Liver (tissue), 3 donors: Measurements from ENCODE around the gene NOS3.

Experiments used
- JUND ChIP-seq, 2 donors: IDR thresholded peaks; 2 replicates each; pipeline ENCODE4 v1.6.1; 2016; ENCODE audit warnings: antibody characterized with exemption in 2 of 2
- RAD21 ChIP-seq, 2 donors: IDR thresholded peaks; 2 replicates each; pipeline ENCODE4 v1.6.1; 2016; ENCODE audit warnings: antibody characterized with exemption in 2 of 2, mild to moderate bottlenecking in 2 of 2
- TAF1 ChIP-seq: conservative IDR thresholded peaks from 2 replicates; pipeline ENCODE4 v1.6.1; 2016; ENCODE audit warnings: antibody characterized with exemption, mild to moderate bottlenecking
- YY1 ChIP-seq: IDR thresholded peaks from 2 replicates; pipeline ENCODE4 v1.6.1; 2016; ENCODE audit warnings: antibody characterized with exemption, mild to moderate bottlenecking
- TF ChIP-seq, protein P1 (sequence below): fragments of 150-350 bp; IDR thresholded peaks from 2 replicates; pipeline ENCODE4 v1.5.1; 2017; ENCODE audit warnings: improper control_type of control experiment, low read depth, low read length; ENCODE audit not compliant: missing input control
- TF ChIP-seq, protein P2 (sequence below): IDR thresholded peaks from 2 replicates; pipeline ENCODE4 v1.6.1; 2016; ENCODE audit warnings: antibody characterized with exemption, mild to moderate bottlenecking
- TF ChIP-seq, protein P3 (sequence below): IDR thresholded peaks from 2 replicates; pipeline ENCODE4 v1.6.1; 2016; ENCODE audit warnings: antibody characterized with exemption
- donor health status: healthy.
- donor health status: healthy.

DNA sequence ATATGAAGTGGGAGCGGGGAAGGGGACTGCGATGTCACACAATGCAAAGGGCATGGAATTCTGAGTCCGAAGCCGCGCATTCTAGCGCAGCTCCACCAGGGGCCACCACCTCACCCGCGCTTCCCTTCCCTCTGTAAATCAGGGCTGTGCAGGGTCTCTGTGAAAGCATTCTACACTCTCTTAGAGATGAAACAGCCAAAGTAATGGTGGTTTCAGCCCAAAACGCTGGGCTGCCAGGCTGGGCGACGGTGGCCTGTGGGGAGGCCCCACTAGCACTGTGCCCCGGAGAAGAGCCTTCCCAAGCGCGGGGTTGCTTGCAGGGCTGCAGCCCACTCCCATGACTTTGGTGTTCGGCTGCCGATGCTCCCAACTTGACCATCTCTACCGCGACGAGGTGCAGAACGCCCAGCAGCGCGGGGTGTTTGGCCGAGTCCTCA is 22.1 kb downstream of the NOS3 start:
- TF ChIP-seq, protein P1, sequence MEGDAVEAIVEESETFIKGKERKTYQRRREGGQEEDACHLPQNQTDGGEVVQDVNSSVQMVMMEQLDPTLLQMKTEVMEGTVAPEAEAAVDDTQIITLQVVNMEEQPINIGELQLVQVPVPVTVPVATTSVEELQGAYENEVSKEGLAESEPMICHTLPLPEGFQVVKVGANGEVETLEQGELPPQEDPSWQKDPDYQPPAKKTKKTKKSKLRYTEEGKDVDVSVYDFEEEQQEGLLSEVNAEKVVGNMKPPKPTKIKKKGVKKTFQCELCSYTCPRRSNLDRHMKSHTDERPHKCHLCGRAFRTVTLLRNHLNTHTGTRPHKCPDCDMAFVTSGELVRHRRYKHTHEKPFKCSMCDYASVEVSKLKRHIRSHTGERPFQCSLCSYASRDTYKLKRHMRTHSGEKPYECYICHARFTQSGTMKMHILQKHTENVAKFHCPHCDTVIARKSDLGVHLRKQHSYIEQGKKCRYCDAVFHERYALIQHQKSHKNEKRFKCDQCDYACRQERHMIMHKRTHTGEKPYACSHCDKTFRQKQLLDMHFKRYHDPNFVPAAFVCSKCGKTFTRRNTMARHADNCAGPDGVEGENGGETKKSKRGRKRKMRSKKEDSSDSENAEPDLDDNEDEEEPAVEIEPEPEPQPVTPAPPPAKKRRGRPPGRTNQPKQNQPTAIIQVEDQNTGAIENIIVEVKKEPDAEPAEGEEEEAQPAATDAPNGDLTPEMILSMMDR = peak; percentile 29
- TF ChIP-seq, protein P2, sequence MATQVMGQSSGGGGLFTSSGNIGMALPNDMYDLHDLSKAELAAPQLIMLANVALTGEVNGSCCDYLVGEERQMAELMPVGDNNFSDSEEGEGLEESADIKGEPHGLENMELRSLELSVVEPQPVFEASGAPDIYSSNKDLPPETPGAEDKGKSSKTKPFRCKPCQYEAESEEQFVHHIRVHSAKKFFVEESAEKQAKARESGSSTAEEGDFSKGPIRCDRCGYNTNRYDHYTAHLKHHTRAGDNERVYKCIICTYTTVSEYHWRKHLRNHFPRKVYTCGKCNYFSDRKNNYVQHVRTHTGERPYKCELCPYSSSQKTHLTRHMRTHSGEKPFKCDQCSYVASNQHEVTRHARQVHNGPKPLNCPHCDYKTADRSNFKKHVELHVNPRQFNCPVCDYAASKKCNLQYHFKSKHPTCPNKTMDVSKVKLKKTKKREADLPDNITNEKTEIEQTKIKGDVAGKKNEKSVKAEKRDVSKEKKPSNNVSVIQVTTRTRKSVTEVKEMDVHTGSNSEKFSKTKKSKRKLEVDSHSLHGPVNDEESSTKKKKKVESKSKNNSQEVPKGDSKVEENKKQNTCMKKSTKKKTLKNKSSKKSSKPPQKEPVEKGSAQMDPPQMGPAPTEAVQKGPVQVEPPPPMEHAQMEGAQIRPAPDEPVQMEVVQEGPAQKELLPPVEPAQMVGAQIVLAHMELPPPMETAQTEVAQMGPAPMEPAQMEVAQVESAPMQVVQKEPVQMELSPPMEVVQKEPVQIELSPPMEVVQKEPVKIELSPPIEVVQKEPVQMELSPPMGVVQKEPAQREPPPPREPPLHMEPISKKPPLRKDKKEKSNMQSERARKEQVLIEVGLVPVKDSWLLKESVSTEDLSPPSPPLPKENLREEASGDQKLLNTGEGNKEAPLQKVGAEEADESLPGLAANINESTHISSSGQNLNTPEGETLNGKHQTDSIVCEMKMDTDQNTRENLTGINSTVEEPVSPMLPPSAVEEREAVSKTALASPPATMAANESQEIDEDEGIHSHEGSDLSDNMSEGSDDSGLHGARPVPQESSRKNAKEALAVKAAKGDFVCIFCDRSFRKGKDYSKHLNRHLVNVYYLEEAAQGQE = no peak
- TF ChIP-seq RAD21 (IDR thresholded peaks at IDR 0.05) = peak; percentile 31 to 64
- TF ChIP-seq, protein P3, sequence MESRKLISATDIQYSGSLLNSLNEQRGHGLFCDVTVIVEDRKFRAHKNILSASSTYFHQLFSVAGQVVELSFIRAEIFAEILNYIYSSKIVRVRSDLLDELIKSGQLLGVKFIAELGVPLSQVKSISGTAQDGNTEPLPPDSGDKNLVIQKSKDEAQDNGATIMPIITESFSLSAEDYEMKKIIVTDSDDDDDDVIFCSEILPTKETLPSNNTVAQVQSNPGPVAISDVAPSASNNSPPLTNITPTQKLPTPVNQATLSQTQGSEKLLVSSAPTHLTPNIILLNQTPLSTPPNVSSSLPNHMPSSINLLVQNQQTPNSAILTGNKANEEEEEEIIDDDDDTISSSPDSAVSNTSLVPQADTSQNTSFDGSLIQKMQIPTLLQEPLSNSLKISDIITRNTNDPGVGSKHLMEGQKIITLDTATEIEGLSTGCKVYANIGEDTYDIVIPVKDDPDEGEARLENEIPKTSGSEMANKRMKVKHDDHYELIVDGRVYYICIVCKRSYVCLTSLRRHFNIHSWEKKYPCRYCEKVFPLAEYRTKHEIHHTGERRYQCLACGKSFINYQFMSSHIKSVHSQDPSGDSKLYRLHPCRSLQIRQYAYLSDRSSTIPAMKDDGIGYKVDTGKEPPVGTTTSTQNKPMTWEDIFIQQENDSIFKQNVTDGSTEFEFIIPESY = no peak
- TF ChIP-seq JUND (IDR thresholded peaks at IDR 0.05) = no peak
- TF ChIP-seq TAF1 = no peak
- no peak for TF ChIP-seq YY1
